HG02885 (cell line): ENCODE measurements around the gene NTSR1.

Experiments
- ATAC-seq: cut with Tn5 transposase; IDR thresholded peaks from one replicate; pipeline ENCODE4 v1.9.1; 2021; ENCODE audit warnings: mild to moderate bottlenecking; ENCODE audit not compliant: unreplicated experiment, poor library complexity

The NTSR1 gene

GRCh38 chr20:62809530-62810428 is 101.1 kb downstream of the NTSR1 start:
- ATAC-seq = no peak

- no peak for ATAC-seq
These were observed 102.7 kb downstream of the NTSR1 start for GRCh38 chr20:62811320-62811719.

- no peak for ATAC-seq
These were observed 103.1 kb downstream of the NTSR1 start for GRCh38 chr20:62811720-62812119.
